Left hindlimb (tissue), 1 donor: ENCODE measurements around the gene CDKAL1.
"Not testable (repeated sequence)": the region's sequence is repeated elsewhere in the genome, so short reads cannot be mapped to it uniquely, and the experiment has no call there.

ENCODE experiments used
- DNase-seq: peaks from one replicate; pipeline ENCODE4 v3.0.0-alpha.2; 2018

CDKAL1 gene

DNA sequence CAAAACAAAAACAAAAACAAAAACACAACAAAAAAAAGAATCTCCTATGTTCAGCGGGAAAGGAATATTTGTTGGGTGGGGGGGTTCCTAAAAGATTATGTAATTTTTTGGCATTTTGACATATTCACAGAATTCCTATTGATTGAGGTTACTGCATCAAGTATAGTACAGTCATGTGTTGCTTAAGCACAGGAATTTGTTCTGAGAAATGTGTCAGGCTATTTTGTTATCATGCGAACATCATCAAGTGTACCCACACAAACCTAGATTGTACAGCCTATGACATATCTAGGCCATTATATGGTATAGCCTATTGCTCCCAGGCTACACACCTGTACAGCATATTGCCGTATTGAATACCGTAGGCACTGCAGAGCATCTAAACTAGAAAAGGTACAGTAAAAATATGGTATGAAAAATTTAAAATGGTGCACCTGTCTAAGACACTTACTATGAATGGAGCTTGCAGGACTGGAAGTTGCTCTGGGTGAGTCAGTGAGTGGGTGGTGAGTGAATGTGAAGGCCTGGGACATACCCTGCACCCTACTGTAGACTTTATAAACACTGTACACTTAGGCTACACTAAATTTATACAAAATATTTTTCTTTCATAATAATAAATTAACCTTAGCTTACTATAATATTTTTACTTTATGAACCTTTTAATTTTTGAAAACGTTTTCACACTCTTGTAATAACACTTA is 110.6 kb downstream of the CDKAL1 start:
- DNase-seq: no peak

DNA sequence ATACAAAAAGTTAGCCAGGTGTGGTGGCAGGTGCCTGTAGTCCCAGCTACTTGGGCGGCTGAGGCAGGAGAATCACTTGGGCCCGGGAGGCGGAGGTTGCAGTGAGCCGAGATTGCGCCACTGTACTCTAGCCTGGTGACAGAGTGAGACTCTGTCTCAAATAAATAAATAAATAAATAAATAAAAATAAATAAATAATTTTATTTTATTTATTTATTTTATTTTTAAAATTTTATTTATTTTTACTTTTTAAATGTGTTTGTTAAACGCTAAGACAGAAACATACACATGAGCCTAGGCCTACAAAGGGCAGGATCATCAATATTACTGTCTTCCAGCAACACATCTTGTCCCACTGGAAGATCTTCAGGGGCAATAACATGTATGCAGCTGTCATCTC is 111.3 kb downstream of the CDKAL1 start:
- DNase-seq: not testable (repeated sequence)

DNA sequence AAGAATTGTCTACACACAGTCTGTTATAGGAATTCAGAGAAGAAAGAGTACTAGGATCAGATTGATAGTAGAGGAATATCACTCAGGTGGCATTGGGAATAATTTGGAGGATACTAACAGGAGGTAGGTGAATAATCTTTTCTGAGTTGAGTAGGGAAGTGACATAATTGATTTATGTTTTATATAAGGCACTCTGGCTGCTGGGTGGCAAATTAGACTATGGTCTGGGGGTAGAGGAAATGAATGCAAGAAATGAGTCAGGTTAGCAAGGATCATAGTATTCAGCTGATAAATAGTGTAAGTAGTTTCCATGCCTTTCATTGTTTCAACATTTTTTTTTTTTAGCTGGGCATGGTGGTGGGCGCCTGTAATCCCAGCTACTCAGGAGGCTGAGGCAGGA is 113.3 kb downstream of the CDKAL1 start:
- no peak for DNase-seq

DNA sequence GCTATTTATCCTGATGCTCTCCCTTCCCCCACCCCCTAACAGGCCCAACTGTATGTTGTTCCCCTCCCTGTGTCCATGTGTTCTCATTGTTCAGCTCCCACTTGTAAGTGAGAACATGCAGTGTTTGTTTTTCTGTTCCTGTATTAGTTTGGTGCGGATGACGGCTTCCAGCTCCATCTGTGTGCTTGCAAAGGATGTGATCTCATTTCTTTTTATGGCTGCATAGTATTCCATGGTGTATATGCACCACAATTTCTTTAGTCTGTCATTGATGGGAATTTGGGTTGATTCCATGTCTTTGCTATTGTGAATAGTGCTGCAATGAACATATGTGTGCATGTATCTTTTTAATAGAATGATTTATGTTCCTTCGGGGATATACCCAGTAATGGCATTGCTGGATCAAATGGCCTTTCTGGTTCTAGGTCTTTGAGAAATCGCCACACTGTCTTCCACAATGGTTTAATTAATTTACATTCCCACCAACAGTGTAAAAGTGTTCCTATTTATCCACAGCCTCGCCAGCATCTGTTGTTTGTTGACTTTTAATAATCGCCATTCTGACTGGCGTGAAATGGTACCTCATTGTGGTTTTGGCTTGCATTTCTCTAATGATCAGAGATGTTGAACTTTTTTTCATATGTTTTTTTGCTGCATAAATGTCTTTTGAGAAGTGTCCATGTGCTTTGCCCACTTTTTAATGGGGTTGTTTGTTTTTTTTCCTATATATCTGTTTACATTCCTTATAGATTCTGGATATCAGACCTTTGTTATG is 115.6 kb downstream of the CDKAL1 start:
- not testable (repeated sequence) for DNase-seq

DNA sequence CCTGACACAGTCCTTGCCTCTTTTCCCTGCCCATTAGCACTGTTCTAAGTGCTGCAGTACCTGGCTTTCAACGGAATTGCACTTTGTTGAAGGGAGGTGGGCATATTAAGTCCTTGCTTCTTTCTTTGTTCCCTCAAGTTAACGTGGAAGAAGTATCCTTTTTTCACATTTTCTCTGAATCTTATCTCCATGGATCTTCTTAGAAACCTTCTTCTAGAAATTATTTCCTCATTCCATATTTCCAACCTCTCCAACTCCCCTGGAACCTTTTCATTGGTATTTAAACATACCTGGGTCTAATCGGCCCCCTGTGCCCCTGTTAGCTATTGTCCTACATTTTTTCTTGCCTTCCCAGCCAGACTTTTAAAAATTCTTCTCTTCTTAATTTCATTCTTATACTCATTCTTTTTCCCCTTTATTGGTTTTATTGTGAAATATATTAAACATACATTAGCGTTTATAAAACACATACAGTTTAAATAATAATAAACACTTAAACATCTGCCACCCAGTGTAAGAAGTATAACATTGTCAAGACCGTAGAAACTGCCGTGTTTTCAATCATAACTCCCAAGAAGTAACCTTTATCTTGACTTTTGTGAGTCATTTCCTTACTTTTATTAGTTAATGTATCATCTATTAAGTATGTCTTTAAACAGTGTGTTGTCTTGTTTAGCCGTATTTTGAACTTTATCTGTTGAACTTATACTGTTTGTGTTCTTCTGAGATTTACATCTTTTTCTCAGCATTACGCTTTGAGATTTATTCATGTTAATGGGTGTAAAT is 118.2 kb downstream of the CDKAL1 start:
- no peak for DNase-seq

DNA sequence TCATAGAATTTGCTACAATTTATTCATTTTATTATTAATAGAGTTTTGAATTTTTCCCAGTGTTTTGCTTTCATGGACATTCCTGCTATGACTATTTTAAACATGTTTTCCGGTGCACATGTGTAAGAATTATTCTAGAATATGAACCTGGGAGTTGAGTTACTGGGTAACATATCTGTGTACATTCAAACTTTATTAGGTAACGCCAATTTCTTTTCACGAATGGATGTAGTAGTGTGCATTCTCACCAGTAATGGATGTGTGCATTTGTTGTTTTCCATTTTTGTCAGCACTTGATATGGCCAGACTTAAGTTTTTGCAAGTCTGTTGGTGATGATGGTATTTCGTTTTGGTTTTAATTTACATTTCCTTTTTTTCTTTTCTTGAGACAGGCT is 118.8 kb downstream of the CDKAL1 start:
- DNase-seq: no peak

DNA sequence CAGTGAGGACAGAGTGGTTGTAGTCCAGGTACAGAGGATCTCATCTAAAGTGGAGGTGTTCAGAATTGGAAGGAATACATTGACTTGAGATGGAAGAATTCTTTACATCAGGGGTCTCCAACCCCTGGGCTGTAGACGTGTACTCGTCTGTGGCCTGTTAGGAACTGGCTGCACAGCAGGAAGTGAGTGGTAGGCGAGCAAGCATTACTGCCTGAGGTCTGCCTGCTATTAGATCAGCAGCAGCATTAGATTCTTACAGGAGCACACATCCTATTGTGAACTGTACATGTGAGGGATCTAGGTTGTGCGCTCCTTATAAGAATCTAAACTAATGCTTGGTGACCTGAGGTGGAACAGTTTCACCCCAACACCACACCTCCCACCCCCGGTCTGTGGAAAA is 121.1 kb downstream of the CDKAL1 start:
- no peak for DNase-seq

DNA sequence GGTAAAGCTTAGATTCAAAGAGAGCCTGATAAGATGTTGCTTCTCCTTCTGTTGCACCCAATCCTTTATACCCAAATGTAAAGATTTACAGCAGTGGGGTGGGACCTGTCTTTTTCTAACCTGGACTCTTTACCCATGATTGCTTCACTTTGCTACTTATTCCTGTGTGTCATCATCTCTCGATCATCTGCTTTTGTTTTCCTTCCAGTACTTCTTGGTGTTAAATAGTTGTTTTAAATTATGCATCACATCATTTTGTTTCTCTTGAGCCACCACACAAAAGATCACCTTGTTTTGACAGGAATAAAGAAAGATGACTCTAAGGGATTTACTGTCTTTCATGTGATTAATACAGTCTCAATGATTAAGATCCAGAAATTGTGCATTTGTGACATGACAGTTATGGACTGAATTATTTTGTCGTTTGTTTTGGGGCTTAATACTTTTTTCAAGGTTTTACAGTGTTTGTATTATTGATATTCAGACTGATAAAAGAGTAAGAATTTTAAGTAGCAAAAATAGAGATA is 123.1 kb downstream of the CDKAL1 start:
- DNase-seq: no peak

DNA sequence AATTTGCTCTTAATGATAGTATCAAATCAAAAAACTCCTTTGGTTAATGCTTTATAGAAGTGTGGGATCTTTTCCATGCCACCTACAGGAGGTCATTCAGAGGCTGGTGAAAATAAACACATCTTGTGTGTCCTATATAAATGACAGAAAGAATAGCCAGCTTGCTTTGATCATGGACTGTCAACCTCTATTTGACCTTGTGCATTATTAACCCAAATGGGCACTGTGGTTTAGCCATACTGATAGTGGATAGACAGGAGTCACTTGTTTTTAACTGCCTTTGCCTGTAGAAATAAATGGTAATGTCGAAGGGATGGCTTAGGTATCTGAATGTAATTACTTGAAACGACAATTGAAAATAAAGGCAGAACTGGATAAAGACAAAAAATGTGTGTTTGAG is 123.8 kb downstream of the CDKAL1 start:
- no peak for DNase-seq

DNA sequence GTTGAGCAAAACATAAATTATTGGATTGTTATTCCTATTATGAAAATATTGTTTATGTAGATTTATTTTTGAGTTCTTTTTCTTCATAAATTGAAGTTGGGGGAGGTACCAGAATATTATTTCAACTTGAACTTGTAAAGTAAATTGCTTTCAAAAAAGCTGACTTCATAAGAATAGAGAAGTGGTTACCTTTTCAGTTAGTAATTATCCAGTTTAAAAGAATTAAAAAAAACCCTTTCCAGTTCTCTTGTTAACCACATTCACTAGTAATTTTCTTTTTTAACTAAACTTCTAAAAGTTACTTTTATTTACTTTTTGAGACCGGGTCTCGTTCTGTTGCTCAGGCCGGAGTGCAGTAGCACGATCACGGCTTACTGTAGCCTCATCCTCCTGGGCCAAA is 124.3 kb downstream of the CDKAL1 start:
- no peak for DNase-seq

DNA sequence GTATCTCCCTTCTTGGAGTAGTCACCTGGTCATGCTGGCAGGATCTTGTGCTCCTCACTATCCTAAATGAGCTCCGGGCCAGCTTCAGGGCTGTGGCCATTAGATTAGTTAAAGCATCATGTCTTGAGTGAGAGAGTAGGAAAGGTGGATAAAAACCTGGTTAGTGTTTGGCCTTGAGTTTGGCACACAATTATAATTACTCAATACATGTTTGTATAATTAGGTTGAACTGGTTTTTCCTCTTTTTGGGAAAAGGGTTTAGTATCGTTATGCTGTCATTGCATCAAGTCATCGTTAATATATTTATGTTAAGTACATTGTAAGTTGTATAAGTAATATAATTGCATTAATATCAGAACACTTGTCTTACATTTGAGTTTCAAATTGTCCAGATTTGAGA is 126.3 kb downstream of the CDKAL1 start:
- no peak for DNase-seq

DNA sequence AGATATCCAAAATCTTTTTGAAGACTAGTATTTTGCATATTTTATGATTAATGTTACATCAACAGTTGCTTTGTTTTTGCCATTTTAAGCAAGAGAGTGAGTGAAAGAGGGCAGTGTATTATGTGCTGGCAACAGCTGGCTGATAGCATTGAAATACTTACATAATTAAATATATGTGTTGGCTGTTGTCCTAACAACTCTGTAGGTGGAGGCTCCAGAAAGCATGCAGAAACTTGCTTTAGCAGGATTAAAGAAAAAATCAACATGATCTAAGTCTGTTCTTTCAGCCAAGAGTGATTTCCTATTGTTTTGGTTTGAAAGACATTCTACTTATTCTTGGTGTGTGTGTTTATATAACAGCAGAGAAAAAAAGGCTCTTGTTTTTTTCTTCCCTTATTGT is 127.5 kb downstream of the CDKAL1 start:
- DNase-seq: no peak

DNA sequence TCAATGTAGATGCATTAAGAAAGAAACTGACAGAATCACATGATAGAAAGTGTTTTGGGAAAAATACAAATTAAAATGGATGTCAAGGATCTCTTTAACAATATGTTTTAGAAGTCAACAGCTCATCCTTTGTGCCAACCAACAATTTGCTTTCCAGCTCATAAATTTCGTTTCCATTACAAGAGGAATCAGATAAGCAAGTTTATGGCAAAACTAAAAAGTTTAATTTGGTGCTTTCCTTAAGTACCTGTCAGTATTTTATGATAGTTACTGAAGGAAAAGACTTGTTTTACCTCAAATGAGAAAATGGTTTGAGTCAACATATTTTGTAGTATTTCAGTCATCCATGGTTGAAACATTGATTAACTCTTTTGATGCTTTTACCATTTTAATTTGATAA is 130.0 kb downstream of the CDKAL1 start:
- DNase-seq: no peak

DNA sequence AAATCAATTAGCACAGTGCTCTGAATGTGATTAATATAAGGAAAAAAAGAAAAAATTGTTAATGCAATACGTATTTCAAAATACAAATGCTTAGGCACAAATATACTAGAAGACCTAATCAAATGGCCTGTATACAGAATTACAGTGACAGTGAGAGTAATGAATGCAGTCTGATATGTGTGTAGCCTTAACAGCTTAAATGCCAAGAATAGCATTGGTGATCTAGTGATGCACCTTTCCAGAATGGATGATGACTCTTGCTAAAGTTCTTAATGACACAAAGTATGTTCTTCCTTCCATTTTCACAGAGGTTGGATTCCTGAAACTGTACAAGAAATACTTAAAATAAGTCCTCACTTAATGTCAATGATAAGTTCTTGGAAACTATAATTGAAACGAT is 131.0 kb downstream of the CDKAL1 start:
- no peak for DNase-seq

DNA sequence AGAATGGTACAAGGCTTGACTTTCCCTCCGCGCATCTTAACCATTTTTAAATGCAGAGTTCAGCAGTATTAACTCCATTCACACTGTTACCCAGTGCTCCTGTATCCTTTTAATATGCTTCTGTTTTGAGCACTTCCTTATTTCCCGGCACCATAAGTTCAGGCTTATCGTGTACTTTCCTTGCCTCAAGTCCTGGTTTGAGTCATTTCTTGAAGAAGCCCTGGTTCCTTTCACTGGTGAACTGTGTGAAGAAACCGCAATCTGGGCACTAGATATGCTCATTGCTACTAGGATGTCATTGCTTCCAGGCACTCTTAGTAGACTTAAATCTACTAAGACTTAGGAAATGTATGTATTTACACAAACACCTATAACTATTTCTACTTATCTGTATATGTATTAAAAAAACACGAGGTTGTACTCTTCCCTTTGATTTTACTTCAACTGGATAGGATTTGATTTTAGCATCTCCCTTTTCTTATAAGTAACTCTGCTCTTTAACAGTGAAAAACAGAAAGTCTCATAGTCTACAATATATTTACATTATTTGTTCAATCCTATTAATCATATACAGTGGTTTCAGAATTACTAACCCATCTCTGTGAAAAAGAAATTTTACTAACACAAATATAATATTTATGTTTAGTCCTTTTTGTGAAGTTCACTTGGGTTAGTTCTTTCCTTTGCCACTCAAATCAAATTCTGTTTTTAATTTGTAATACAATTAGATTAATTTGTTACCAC is 135.5 kb downstream of the CDKAL1 start:
- DNase-seq: no peak

DNA sequence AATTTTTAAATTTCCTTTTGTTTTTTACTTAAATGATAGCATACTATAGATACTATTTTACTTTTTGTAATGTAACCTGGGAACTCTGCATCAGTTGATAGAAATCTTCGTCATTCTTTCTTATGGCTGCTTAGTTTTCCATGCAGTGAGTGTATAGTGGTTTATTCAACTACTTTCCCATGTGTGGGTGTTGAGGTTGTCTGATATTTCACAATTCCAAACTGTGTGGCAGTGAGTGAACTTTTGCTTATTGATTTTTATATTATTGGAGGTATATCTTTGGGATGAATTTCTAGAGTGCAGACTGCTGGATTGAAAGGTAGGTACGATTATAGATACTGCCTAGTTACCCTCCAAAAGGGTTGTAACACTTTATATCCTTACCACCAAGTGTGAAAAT is 136.5 kb downstream of the CDKAL1 start:
- no peak for DNase-seq

DNA sequence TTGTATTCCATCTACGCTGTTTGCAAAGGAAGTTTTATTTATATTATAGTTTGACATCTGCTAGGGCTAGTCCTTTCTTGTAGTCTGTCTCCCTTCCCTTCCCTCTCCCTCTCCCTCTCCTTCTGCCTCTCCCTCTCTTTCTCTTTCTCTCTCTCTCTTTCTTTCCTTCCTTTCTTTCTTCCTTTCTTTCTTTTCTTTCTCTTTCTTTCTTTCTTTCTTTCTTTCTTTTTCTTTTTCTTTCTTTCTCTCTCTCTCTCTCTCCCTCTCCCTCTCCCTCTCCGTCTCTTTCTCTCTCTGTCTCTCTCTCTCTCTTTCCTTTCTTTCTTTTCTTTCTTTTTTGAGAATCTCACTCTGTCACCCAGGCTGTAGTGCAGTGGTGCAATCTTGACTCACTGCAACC is 137.8 kb downstream of the CDKAL1 start:
- DNase-seq: no peak

DNA sequence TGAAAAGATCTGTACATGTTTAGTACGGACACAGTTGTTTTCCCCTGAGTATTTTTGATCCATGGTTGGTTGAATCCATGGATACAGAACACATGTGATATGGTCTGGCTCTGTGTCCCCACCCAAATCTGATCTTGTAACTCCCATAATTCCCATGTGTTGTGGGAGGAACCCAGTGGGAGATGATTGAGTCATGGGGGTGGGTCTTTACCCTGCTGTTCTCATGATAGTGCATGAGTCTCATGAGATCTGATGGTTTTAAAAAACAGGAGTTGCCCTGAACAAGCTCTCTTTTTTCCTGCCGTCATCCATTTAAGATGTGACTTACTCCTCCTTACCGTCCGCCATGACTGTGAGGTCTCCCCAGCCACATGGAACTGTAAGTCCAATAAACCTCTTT is 139.2 kb downstream of the CDKAL1 start:
- DNase-seq: no peak

DNA sequence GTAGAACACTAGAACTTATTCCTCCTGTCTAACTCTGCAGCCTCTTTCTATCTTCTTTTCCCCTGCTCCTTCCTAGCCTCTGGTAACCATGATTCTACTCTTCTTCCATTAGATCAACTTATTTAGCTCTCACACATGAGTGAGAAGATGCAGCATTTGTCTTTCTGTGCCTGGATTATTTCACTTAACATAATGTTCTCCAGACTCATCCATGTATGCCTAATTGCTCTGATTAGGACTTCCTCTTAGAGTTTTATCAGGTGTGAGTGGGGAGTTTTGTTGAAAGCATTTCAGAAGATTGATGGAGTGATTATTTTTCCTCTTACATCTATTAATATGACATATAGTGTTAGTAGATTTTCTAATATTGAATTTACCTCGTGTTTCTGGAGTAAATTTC is 140.4 kb downstream of the CDKAL1 start:
- no peak for DNase-seq

DNA sequence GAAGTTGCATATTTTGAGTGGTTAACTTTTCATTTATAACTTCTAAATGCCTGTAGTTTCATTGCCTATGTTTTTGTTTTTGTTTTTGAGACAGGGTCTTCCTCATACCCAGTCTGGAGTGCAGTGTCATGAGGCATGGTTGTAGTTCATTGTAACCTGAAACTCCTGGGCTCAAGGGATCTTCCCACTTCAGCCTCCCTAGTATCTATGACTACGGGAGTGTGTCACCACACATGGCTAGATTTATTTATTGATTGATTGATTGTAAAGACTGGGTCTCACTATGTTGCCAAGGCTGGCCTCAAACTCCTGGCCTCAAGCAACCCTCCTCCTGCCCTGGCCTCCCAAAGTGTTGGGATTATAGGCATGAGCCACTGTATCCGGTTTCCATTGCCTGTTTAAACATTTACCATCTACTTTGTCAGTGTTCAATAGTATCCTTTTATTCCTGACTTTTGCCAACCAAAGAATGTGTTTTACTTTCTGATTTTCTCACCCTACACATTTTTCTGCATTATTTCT is 144.6 kb downstream of the CDKAL1 start:
- no peak for DNase-seq

DNA sequence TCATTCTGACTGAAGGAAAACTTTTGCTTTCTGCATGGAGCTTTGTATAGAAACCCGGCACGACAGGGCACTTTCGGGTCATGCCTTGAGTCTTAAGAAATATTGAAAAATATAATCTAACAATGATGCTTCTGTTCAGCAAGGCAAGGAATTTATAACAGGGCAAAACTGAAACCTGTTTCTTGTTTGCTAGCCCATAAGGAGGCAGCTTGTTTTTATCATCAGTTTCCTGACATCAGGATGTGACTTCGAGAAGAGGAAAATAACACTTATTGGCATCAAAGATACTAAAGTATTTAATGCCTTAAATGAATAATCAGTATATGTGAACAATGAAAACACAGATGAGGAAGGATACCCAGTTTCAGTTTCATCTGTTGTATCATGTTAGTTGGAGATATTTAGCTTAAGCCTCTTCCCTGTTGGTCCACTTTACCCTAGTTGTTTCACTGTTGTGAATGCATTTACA is 146.5 kb downstream of the CDKAL1 start:
- no peak for DNase-seq

DNA sequence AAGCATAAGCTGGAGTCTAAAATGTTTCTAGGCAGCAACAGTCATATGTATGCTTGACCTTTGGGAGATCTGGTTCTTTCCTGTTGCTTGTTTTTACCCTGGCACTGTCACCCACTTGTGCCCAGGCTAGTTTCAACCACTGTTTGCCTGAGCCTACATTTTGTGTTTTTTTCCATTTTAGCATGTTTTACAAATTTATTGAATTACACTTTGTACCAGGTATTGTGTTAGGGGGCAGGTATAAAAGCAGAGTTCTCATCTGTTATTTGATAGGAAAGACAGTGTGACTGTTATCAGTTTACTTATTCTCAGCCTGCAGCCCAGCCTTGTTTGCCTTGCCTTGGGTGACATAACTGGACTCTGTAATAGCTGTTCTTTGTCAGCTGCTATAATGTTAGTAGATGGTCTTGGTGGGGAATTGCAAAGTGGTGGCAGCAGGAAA is 147.0 kb downstream of the CDKAL1 start:
- DNase-seq: no peak
